HUES6 (cell line): ENCODE results near the gene SOX5.
"Not testable (repeated sequence)": the region's sequence is repeated elsewhere in the genome, so short reads cannot be mapped to it uniquely, and the experiment has no call there.

ENCODE experiments used
- H3K27ac ChIP-seq: 2 replicates; pipeline ENCODE4 v1.7.0; 2013; ENCODE audit warnings: low read depth, mild to moderate bottlenecking, low read length, inconsistent platforms
- H3K27me3 ChIP-seq: 2 replicates; pipeline ENCODE4 v1.6.1; 2013; ENCODE audit warnings: low read length; ENCODE audit not compliant: control insufficient read depth, insufficient read depth
- H3K36me3 ChIP-seq: 2 replicates; pipeline ENCODE4 v1.6.1; 2013; ENCODE audit warnings: low read length; ENCODE audit not compliant: control insufficient read depth, insufficient read depth
- H3K4me1 ChIP-seq: 2 replicates; pipeline ENCODE4 v1.6.1; 2013; ENCODE audit warnings: low read length; ENCODE audit not compliant: control insufficient read depth, insufficient read depth
- H3K4me3 ChIP-seq: 2 replicates; pipeline ENCODE4 v1.5.1; 2013; ENCODE audit warnings: low read depth, low read length
- H3K9ac ChIP-seq: one replicate; pipeline ENCODE4 v1.6.1; 2013; ENCODE audit warnings: mild to moderate bottlenecking, low read length
- H3K9me3 ChIP-seq: 2 replicates; pipeline ENCODE4 v1.6.1; 2013; ENCODE audit warnings: low read depth, low read length; ENCODE audit not compliant: control insufficient read depth, insufficient read depth

Gene SOX5

GRCh38 chr12:23847857-23848256 lies 101.6 kb downstream of the SOX5 start:
- Histone ChIP-seq H3K27ac (no peak overlapping the region), H3K9me3 (no peaks in the 10 kb centered on the region), H3K9ac (no peak overlapping the region), H3K36me3 (no peaks in the 10 kb centered on the region), H3K27me3 (no peaks in the 10 kb centered on the region), H3K4me1 (peaks cover 5% of the 10 kb centered on the region; the same call in 1 of the 2 replicates), H3K4me3 (no peak overlapping the region)

GRCh38 chr12:23843958-23844357 lies 105.5 kb downstream of the SOX5 start:
- no peak overlapping the region for H3K9ac ChIP-seq
- H3K9me3 ChIP-seq = no peaks in the 10 kb centered on the region
- no peaks in the 10 kb centered on the region for H3K36me3 ChIP-seq
- H3K4me1 ChIP-seq = no peaks in the 10 kb centered on the region
- no peak overlapping the region for H3K27ac ChIP-seq
- H3K27me3 ChIP-seq = no peaks in the 10 kb centered on the region
- no peak overlapping the region for H3K4me3 ChIP-seq

- no peak overlapping the region for H3K9ac ChIP-seq
- H3K27me3 ChIP-seq = no peaks in the 10 kb centered on the region
- H3K4me1 ChIP-seq = peaks cover 17% of the 10 kb centered on the region
- no peaks in the 10 kb centered on the region for H3K9me3 ChIP-seq
- no peak overlapping the region for H3K27ac ChIP-seq
- H3K36me3 ChIP-seq = no peaks in the 10 kb centered on the region
- H3K4me3 ChIP-seq = no peak overlapping the region
Measured at GRCh38 chr12:23834076-23834475, 115.4 kb downstream of the SOX5 start.

GRCh38 chr12:23831739-23832138 lies 117.7 kb downstream of the SOX5 start:
- Histone ChIP-seq H3K4me1 (peaks cover 17% of the 10 kb centered on the region), H3K9me3 (no peaks in the 10 kb centered on the region), H3K4me3 (no peak overlapping the region), H3K27me3 (no peaks in the 10 kb centered on the region), H3K36me3 (no peaks in the 10 kb centered on the region), H3K27ac (no peak overlapping the region), H3K9ac (no peak overlapping the region)

GRCh38 chr12:23830210-23830609 lies 119.3 kb downstream of the SOX5 start:
- Histone ChIP-seq H3K36me3 (no peaks in the 10 kb centered on the region), H3K27me3 (no peaks in the 10 kb centered on the region), H3K27ac (no peak overlapping the region), H3K4me3 (no peak overlapping the region), H3K4me1 (peaks cover 15% of the 10 kb centered on the region), H3K9ac (no peak overlapping the region), H3K9me3 (no peaks in the 10 kb centered on the region)

- H3K4me3 ChIP-seq = no peak overlapping the region
- no peak overlapping the region for H3K27ac ChIP-seq
- no peaks in the 10 kb centered on the region for H3K36me3 ChIP-seq
- no peaks in the 10 kb centered on the region for H3K27me3 ChIP-seq
- no peaks in the 10 kb centered on the region for H3K9me3 ChIP-seq
- H3K9ac ChIP-seq = no peak overlapping the region
- peaks cover 8% of the 10 kb centered on the region; the same call in 1 of the 2 replicates for H3K4me1 ChIP-seq
Measured at GRCh38 chr12:23827353-23827752, 122.1 kb downstream of the SOX5 start.

GRCh38 chr12:23825124-23825523 lies 124.3 kb downstream of the SOX5 start:
- not testable (repeated sequence) for H3K27me3 ChIP-seq, H3K9ac ChIP-seq, H3K36me3 ChIP-seq, H3K27ac ChIP-seq, H3K4me3 ChIP-seq, H3K4me1 ChIP-seq, H3K9me3 ChIP-seq

- H3K4me1 ChIP-seq = no peaks in the 10 kb centered on the region
Measured at GRCh38 chr12:23824358-23824757, 125.1 kb downstream of the SOX5 start.

GRCh38 chr12:23822883-23823282 lies 126.6 kb downstream of the SOX5 start:
- not testable (repeated sequence) for H3K9me3 ChIP-seq, H3K27ac ChIP-seq, H3K36me3 ChIP-seq, H3K4me3 ChIP-seq, H3K27me3 ChIP-seq, H3K9ac ChIP-seq, H3K4me1 ChIP-seq

More at GRCh38 chr12:23824358-23824757, 125.1 kb downstream of the SOX5 start:
- Histone ChIP-seq H3K9ac (no peak overlapping the region), H3K4me3 (no peak overlapping the region), H3K36me3 (no peaks in the 10 kb centered on the region), H3K27me3 (no peaks in the 10 kb centered on the region), H3K27ac (no peak overlapping the region), H3K9me3 (no peaks in the 10 kb centered on the region)

- Histone ChIP-seq H3K36me3 (no peaks in the 10 kb centered on the region), H3K27ac (no peak overlapping the region), H3K4me1 (peaks cover 6% of the 10 kb centered on the region; the same call in 1 of the 2 replicates), H3K9me3 (no peaks in the 10 kb centered on the region), H3K27me3 (no peaks in the 10 kb centered on the region), H3K9ac (no peak overlapping the region), H3K4me3 (no peak overlapping the region)
Measured at GRCh38 chr12:23817345-23817744, 132.1 kb downstream of the SOX5 start.

GRCh38 chr12:23816394-23816851 lies 133.0 kb downstream of the SOX5 start:
- Histone ChIP-seq H3K27me3 (no peaks in the 10 kb centered on the region), H3K4me3 (no peak overlapping the region), H3K36me3 (no peaks in the 10 kb centered on the region), H3K9me3 (no peaks in the 10 kb centered on the region), H3K27ac (no peak overlapping the region), H3K4me1 (peaks cover 6% of the 10 kb centered on the region; the same call in 1 of the 2 replicates), H3K9ac (no peak overlapping the region)

GRCh38 chr12:23815810-23816209 lies 133.7 kb downstream of the SOX5 start:
- Histone ChIP-seq H3K4me3 (no peak overlapping the region), H3K27ac (no peak overlapping the region), H3K36me3 (no peaks in the 10 kb centered on the region), H3K27me3 (no peaks in the 10 kb centered on the region), H3K4me1 (peaks cover 6% of the 10 kb centered on the region; the same call in 1 of the 2 replicates), H3K9me3 (no peaks in the 10 kb centered on the region), H3K9ac (no peak overlapping the region)
